Tibial nerve (tissue), 4 donors: ENCODE measurements around the gene RCE1. TPM values are rescaled to one million over a fixed set of nuclear protein-coding genes. Genes with fewer than 3 reads are reported as not detected.

Source experiments
- DNase-seq, 2 donors: peaks; one replicate each; pipeline ENCODE4 v3.0.0-alpha.2; 2019; ENCODE audit warnings: low spot score in 2 of 2
- H3K27ac ChIP-seq, 4 donors: fragments of 200-600 bp; sonication (generic) in 3 of 4; one replicate each; pipeline ENCODE4 v1.5.1; 2017 to 2019; ENCODE audit warnings: mild to moderate bottlenecking in 1 of 4
- H3K27me3 ChIP-seq, 2 donors: fragments of 200-600 bp; sonication (generic) in 1 of 2; one replicate each; pipeline versions ENCODE4 v1.5.1 to v1.6.0; 2017 to 2019
- H3K36me3 ChIP-seq, 3 donors: fragments of 200-600 bp; sonication (generic); one replicate each; pipeline ENCODE4 v1.5.1; 2018 to 2019
- H3K4me1 ChIP-seq, 4 donors: fragments of 200-600 bp; sonication (generic) in 3 of 4; one replicate each; pipeline ENCODE4 v1.5.1; 2017 to 2019
- H3K4me3 ChIP-seq, 4 donors: fragments of 200-600 bp; sonication (generic) in 3 of 4; one replicate each; pipeline ENCODE4 v1.5.1; 2017 to 2019; ENCODE audit warnings: mild to moderate bottlenecking in 1 of 4, moderate library complexity in 1 of 4
- H3K9me3 ChIP-seq, 4 donors: fragments of 200-600 bp; sonication (generic) in 3 of 4; one replicate each; pipeline ENCODE4 v1.5.1; 2017 to 2019
- EP300 ChIP-seq, 2 donors: sonication (generic); formaldehyde crosslinking; IDR thresholded peaks; one replicate each; pipeline ENCODE4 v1.6.1; 2017; ENCODE audit warnings: antibody characterized with exemption in 2 of 2, mild to moderate bottlenecking in 1 of 2
- POLR2A ChIP-seq, 2 donors: fragments of 450-650 bp; IDR thresholded peaks; one replicate each; pipeline ENCODE4 v1.6.1; 2017; ENCODE audit warnings: antibody characterized with exemption in 2 of 2, mild to moderate bottlenecking in 2 of 2, moderate library complexity in 2 of 2
- WGBS, 2 donors: methylation state at CpG; one replicate each; pipeline ENCODE4 v1.1.5; 2018; 5-methylcytosine and 5-hydroxymethylcytosine counted together
- total RNA-seq, 4 donors: library from RNA; depleted of rRNA; stranded (reverse); fragments of >200 nt; gene quantifications; one replicate each; pipeline ENCODE4 v1.1.0, GENCODE V29; 2016
- TF ChIP-seq, protein P1 (sequence below), 5 experiments: fragments of 200-600 bp in 3 of 5; fragments of 450-650 bp in 2 of 5; sonication (generic) in 3 of 5; IDR thresholded peaks; one replicate each; pipeline ENCODE4 v1.5.1; 2016 to 2019; ENCODE audit warnings: antibody characterized with exemption in 5 of 5, mild to moderate bottlenecking in 3 of 5, moderate library complexity in 2 of 5

Gene RCE1
- total RNA-seq, 4 donors from 2014 or later: 18.1 to 25.8 (median 20.9) TPM

DNA sequence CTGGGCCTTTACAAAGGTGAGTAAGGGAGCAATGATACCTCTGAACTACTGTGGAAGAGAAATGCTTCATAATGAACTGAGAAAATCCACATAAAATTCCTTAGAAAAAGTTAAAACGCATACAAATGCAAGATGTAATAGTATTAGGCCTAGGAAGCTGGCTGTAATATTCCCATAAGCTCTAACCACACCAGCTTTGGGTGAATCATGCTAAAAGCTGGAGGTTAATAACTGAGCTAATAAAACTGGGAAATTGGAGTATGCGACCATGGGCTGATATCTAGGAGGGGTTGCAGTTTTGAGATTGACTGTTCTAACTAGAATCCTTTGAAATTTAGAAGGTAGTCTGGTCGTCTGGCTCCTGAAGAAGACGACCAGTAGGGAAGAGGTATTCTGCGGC is 28.6 kb upstream of the RCE1 start:
- Histone ChIP-seq H3K9me3 (no peaks in the 10 kb centered on the region), H3K4me1 (no peaks in the 10 kb centered on the region), H3K36me3 (peaks cover 0 to 24% (median 0%) of the 10 kb centered on the region in 3 donors), H3K27ac (no peak overlapping the region), H3K4me3 (no peak overlapping the region), H3K27me3 (no peaks in the 10 kb centered on the region)
- TF ChIP-seq POLR2A (IDR thresholded peaks at IDR 0.05) (no peak), EP300 (IDR thresholded peaks at IDR 0.05) (no peak)
- TF ChIP-seq, protein P1, sequence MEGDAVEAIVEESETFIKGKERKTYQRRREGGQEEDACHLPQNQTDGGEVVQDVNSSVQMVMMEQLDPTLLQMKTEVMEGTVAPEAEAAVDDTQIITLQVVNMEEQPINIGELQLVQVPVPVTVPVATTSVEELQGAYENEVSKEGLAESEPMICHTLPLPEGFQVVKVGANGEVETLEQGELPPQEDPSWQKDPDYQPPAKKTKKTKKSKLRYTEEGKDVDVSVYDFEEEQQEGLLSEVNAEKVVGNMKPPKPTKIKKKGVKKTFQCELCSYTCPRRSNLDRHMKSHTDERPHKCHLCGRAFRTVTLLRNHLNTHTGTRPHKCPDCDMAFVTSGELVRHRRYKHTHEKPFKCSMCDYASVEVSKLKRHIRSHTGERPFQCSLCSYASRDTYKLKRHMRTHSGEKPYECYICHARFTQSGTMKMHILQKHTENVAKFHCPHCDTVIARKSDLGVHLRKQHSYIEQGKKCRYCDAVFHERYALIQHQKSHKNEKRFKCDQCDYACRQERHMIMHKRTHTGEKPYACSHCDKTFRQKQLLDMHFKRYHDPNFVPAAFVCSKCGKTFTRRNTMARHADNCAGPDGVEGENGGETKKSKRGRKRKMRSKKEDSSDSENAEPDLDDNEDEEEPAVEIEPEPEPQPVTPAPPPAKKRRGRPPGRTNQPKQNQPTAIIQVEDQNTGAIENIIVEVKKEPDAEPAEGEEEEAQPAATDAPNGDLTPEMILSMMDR (IDR thresholded peaks at IDR 0.05): no peak
- 88 to 95% methylated on average over 5 of the region's 5 CpGs for WGBS, 2 donors
- no peak for DNase-seq

DNA sequence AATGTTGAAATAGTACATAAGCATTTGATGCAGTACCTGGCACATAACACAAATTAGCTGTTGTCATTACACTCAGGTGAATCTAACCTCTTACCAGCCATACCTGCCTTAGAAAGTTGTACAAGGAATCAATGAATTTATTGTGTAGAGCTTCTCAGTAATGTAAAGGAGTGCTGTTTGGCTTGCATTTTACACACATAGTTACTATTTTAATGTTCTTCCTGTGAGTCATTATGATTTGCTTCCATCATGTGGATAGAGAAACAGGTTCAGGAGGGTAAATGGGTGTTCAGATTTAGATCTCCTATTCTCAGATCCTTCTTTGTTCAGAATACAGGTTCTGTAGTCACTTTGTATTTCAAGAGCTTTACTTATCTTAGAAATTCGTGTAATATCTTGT is 27.6 kb upstream of the RCE1 start:
- H3K27me3 ChIP-seq: no peaks in the 10 kb centered on the region
- H3K36me3 ChIP-seq: peaks cover 0 to 24% (median 0%) of the 10 kb centered on the region in 3 donors
- H3K9me3 ChIP-seq: no peaks in the 10 kb centered on the region
- H3K4me1 ChIP-seq: no peaks in the 10 kb centered on the region
- no peak for DNase-seq
- H3K27ac ChIP-seq: no peak overlapping the region
- TF ChIP-seq POLR2A (IDR thresholded peaks at IDR 0.05) (no peak), EP300 (IDR thresholded peaks at IDR 0.05) (no peak)
- TF ChIP-seq, protein P1 (IDR thresholded peaks at IDR 0.05): no peak
- H3K4me3 ChIP-seq: no peak overlapping the region
- WGBS, 2 donors: 85 to 88% methylated on average over 1 of the region's 1 CpG

DNA sequence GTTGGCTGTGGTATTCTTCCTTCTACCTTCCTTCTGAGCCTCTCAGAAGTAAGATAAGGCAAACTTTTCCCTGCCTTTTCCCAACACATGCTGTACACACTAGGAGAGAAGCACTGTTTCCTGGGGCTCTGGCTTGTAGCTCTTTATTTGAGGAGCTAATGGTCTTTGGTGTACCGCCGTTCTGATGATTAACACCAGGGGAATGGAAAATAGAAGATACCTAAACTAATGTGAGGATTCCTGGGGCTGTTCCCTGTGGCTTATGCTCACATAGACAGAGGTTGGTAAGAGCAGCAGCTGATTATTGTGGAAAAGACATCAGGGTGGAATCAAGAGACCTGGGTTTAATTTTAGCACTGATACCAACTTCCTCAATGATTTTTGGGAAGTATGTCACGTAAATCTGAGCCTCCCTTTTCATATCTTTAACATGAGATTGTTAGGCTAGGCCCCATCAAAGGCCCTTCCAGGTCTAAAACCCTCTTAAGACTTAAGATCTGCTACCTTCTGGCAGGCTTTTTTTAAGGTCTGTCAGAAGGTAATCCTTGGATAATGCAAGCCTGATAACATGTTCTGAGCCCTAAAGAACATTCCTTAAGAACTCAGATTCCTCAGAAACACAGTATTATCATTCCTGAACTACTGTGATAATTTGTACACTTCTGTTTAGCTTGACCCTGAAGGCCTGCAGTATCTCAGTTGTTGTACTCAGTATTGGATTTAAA is 24.8 kb upstream of the RCE1 start:
- 77 to 85% methylated on average over 3 of the region's 3 CpGs for WGBS, 2 donors
- Histone ChIP-seq H3K4me3 (no peak overlapping the region), H3K27me3 (no peaks in the 10 kb centered on the region), H3K9me3 (no peaks in the 10 kb centered on the region), H3K36me3 (peaks cover 0 to 28% (median 0%) of the 10 kb centered on the region in 3 donors), H3K4me1 (no peaks in the 10 kb centered on the region), H3K27ac (no peak overlapping the region)
- TF ChIP-seq EP300 (IDR thresholded peaks at IDR 0.05) (no peak), POLR2A (IDR thresholded peaks at IDR 0.05) (no peak)
- TF ChIP-seq, protein P1 (IDR thresholded peaks at IDR 0.05): no peak
- no peak for DNase-seq

DNA sequence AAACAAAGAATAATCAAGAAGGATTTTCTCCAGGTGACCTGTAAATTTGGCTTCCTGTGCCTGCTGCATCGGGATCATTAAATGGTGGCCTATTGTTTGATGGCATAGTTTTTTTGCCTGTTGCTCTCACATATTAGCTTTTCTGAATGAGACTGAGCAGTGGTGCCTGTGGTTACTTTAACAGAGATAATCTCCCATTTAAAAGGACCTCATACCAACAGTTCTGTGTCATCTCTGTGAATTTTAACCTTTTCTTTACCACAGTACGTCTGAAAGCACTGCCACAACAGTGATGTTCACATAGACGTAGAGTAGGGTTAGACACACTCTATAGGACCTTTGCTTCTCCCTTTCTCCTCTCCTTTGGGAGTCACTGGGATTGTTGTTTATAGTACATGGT is 22.9 kb upstream of the RCE1 start:
- no peak overlapping the region for H3K4me3 ChIP-seq
- WGBS, 2 donors: 66 to 88% methylated on average over 3 of the region's 3 CpGs

DNA sequence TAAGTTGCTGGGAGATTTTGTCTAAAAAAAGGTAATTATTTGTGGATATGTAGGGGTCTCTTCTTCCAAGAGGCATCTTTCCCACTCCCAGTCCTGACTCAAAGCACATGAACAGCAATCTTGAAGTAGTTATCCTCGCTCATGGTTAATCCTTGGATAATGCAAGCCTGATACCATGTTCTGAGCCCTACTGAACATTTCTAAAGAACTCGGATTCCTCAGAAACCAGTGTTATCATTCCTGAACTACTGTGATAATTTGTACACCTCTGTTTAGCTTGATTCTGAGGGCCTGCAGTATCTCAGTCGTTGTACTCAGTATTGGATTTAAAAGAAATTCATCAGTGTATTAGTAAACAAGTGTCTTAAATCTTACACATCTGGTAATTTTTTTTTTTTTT is 22.3 kb upstream of the RCE1 start:
- H3K27me3 ChIP-seq: no peaks in the 10 kb centered on the region
- H3K4me3 ChIP-seq: no peak overlapping the region
- no peak overlapping the region for H3K27ac ChIP-seq
- no peak for DNase-seq
- peaks cover 0 to 23% (median 0%) of the 10 kb centered on the region in 3 donors for H3K36me3 ChIP-seq
- 81 to 83% methylated on average over 3 of the region's 3 CpGs for WGBS, 2 donors
- H3K4me1 ChIP-seq: no peaks in the 10 kb centered on the region
- no peaks in the 10 kb centered on the region for H3K9me3 ChIP-seq
- TF ChIP-seq, protein P1 (IDR thresholded peaks at IDR 0.05): no peak

More for the DNA sequence above, 22.9 kb upstream of the RCE1 start:
- H3K36me3 ChIP-seq: peaks cover 0 to 23% (median 0%) of the 10 kb centered on the region in 3 donors
- no peak overlapping the region for H3K27ac ChIP-seq
- TF ChIP-seq POLR2A (IDR thresholded peaks at IDR 0.05) (no peak), EP300 (IDR thresholded peaks at IDR 0.05) (no peak)
- TF ChIP-seq, protein P1 (IDR thresholded peaks at IDR 0.05): no peak
- H3K4me1 ChIP-seq: no peaks in the 10 kb centered on the region
- DNase-seq: no peak
- H3K9me3 ChIP-seq: no peaks in the 10 kb centered on the region
- no peaks in the 10 kb centered on the region for H3K27me3 ChIP-seq
